Stimulated activated CD8-positive, alpha-beta memory T cell treated with anti-CD3 and anti-CD28 coated beads, Interleukin-4, amount 100 ng/mL, for 1 hour (primary cell): Measurements from ENCODE around the gene HBS1L.

Experiments
- DNase-seq, 2 donors: peaks; one replicate each; pipeline ENCODE4 v3.0.0-alpha.2; 2020; ENCODE audit warnings: low read depth in 2 of 2, low spot score in 1 of 2

The HBS1L gene

DNA sequence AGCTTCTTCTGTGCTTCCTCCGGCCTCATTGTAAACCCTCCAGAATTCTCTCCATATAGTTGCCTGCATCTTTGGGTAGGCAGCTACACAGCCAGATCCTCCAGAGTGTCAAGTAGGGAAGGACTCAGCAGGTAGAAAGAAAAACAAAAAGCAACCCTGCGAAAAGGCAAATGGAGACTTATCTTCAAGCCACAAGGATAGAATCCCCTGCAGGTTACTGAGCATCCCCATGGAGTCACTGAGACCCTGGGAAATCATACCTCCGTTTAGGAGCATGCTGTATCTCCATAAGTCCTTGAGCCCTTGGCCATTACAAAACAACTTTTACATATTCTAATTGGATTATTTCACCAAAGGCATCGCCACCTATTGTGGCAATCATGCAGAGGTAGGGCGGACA, 133.3 kb downstream of the HBS1L start:
- DNase-seq: no peak

DNA sequence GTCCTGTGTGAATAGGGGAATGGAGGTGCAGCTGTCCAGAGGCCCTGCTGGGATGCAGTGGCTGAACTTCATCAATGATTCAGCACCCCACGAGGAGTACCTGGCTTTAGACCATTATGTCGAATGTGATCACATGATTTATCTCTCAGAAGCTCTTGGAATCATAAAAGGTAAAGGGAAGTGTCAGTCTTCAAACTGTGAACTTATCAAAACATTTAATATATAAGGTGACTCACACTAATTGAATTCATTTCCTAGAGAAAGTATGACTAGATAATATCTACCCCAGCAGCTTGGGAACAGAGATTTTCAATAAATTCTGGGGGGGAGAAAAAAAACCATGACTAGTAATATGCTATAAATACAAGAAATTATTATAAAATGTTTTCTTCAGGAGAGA, 134.2 kb downstream of the HBS1L start:
- no peak for DNase-seq

DNA sequence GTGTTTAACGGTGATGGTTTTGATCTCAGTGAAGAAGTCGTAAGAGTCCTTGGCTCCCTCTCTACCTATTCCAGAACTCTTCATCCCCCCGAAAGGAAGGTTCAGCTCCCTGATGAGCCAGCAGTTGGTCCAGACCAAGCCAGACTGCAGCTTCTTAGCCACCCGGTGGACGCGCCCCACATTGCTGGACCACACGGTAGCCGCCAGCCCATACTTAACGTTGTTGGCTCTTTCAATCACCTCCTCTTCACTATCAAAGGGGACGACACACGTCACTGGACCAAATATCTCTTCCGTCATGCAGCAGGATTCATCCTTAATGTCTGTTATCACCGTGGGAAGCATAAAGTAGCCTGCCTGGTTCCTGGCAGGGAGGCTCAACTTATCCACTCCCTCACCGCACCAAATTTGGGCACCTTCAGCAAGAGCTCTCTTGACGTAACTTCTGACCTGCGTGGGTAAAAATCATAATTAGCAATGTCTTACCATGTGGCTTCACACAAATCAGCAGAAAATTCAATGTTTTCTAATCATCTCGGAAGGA, 136.1 kb downstream of the HBS1L start:
- DNase-seq: no peak

DNA sequence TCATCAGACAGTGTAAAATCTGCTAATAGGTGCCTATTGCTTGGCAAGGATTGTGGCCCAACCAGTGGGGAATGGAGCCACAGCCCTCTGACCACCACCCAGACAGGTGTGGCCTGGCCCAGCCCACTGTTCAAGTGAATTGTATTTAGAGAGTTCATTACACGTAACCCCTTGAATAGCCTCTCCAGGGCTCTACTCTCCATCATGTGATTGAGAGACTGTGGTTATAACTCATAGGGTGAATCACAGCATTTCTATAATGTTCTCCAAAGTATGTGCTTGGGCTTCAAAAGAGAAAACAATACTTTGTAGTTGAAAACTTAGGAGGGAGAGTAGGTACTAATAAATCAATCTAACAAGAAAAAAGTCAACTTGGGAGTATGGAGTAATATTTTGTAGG, 143.1 kb downstream of the HBS1L start:
- DNase-seq: no peak

DNA sequence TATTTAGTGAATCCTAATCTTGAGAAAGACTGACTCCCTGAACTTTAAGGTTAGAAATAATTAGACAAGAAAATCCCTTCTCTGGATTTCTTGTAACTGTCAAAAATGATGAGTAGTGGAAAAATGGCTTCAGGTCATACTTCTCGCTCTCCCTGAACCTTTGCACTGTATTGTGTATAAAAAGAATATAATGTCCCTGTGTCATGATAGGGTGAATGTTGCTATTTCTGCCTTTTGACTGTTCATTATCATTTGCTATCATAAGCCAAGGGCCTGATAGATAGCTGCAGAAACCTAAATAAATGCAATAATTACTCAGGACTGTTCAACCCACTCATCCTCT, 144.1 kb downstream of the HBS1L start:
- DNase-seq: no peak
